Measurements from ENCODE around the gene SLC6A11.

The SLC6A11 gene

GRCh38 chr3:10790713-10791112 lies 25.3 kb upstream of the SLC6A11 start:
- no peak for DNase-seq (ENCODE audit: low spot score)

DNA sequence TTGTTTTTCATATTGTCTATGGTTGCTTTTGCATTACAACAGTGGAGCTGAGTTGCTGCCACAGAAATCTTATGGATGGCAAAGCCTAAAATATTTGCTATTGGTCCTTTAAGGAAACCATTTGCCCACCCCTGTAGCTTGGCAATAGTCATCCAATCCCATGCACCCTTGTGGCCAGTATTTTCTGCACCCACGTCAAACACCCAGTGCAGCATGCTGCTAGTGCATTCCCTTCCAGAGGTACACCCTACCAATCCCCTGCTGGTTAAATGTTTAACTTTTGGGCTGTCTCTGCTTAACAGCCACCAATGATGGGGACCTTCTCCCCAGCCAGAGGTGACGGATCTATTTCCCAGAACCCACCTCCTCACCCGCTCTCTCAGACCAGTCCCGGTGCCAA lies 23.8 kb upstream of the SLC6A11 start:
- no peak for DNase-seq (ENCODE audit: low spot score)

GRCh38 chr3:10798600-10799367 lies 17.2 kb upstream of the SLC6A11 start:
- no peak for DNase-seq (ENCODE audit: low spot score)

DNA sequence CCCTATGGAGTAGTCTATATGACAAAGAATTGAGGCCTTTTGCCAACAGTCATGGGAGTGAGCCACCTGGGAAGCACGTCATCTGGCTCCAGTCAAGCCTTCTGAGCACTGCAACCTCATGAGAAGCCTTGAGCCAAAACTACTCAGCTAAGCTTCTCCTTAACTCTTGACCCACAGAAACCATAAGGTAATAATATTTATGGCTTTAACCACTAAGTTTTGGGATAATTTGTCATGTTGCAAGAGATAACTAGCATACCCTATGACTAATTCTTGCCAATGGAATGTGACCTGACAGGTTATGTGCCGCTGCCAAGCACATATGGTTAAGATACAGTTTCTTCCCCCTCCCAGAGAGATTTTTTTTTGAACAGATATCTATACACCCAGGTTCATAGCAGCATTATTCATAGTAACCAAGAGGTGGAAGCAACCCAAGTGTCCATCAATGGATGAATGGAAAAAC lies 11.8 kb upstream of the SLC6A11 start:
- DNase-seq (ENCODE audit: low spot score), result no peak

DNA sequence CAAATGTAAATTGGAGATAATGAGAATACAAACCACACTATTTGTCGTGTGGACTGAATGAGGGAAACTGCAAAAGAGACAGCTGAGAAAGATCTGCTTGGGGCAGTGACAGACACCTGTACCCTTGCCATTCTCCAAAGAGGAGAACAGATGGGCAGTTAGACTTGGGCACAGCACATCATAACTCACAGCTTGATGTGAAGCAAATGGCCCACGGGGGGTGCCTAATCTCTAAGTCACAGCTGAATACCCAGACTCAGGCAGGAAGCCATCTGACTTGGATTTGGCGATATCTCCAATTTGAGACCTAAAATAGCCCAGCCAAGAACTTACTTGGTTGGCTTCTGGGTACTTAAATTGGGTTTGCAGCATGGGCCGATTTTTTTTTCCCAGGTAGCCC lies 10.0 kb upstream of the SLC6A11 start:
- no peak for DNase-seq (ENCODE audit: low spot score)

- no peak for DNase-seq (ENCODE audit: low spot score)
Measured at GRCh38 chr3:10808130-10808735, 7.8 kb upstream of the SLC6A11 start.

- DNase-seq (ENCODE audit: low spot score), result no peak
Measured at GRCh38 chr3:10808974-10809373, 7.1 kb upstream of the SLC6A11 start.

- DNase-seq (ENCODE audit: low spot score), result no peak
Measured at GRCh38 chr3:10810376-10810775, 5.7 kb upstream of the SLC6A11 start.

GRCh38 chr3:10813425-10813824 lies 2.6 kb upstream of the SLC6A11 start:
- DNase-seq (ENCODE audit: low spot score), result no peak

GRCh38 chr3:10814623-10815022 lies 1.4 kb upstream of the SLC6A11 start:
- DNase-seq (ENCODE audit: low spot score), result no peak

DNA sequence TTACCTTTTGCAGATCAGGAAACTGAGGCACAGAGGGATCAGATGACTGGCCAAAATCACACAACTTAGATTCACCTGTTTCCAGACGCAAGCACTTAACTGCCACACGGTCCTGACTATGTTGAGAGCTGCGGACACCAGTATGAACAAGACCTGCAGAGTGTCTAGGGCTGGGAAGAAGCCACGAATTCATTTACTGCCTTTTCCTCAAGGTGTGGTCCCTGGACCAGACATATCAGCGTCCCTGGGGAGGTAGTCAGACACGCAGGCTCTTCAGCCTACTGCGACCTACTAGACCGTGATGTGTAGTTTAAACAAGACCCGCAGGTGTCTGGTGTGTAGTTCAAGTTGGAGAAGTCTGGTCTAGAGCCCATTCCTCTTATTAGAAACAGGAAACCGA lies 541 bp upstream of the SLC6A11 start:
- no peak for DNase-seq (ENCODE audit: low spot score)

- DNase-seq (ENCODE audit: low spot score), result no peak
Measured at GRCh38 chr3:10816863-10817253, 830 bp downstream of the SLC6A11 start.

DNA sequence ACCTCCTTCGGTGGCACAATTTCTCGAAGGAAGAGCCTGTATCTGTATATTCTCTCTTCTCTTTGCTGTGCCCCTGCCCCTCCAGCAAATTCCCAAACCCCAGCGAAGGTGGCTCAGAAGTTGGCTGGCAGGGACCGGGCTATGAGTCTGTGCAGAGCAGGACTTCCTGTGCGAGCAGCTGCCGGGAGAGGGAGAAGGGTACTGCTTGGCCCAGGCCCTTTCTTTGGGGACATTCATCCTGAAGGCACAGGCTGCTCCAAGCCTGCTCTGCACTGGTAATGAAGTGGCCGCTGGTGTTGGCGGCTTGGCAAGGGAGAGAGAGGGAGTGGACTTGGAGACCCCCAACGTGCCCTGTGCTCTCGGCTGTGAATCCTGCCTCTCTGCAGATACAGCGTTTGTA lies 1.5 kb downstream of the SLC6A11 start:
- DNase-seq (ENCODE audit: low spot score), result no peak

DNA sequence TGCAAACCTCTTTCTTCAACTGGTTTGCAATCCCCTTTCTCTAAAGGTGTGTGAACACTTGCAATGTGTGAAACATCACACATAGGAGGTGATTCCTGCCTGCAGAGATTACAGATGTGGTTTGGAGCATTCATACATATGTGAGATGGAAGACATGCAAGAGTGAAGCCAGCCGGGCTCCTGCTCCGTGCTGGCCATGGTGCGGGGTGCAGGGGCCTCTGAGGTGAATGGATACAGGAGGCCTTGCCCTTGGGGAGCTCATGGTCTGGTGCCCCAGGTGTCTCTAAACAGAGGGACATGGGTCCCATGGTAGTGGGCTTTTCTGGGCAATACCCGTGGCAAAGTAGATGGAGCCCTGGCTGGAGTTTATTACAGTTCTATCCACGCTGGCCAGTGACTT lies 6.0 kb downstream of the SLC6A11 start:
- DNase-seq (ENCODE audit: low spot score), result no peak

- no peak for DNase-seq (ENCODE audit: low spot score)
Measured at GRCh38 chr3:10822708-10823515, 6.9 kb downstream of the SLC6A11 start.

- DNase-seq (ENCODE audit: low spot score), result no peak
Measured at GRCh38 chr3:10823516-10823818, 7.4 kb downstream of the SLC6A11 start.

GRCh38 chr3:10824468-10824867 lies 8.4 kb downstream of the SLC6A11 start:
- DNase-seq (ENCODE audit: low spot score), result no peak

GRCh38 chr3:10833855-10834414 lies 17.9 kb downstream of the SLC6A11 start:
- DNase-seq (ENCODE audit: low spot score), result no peak

GRCh38 chr3:10834951-10835350 lies 18.9 kb downstream of the SLC6A11 start:
- DNase-seq (ENCODE audit: low spot score), result no peak

DNA sequence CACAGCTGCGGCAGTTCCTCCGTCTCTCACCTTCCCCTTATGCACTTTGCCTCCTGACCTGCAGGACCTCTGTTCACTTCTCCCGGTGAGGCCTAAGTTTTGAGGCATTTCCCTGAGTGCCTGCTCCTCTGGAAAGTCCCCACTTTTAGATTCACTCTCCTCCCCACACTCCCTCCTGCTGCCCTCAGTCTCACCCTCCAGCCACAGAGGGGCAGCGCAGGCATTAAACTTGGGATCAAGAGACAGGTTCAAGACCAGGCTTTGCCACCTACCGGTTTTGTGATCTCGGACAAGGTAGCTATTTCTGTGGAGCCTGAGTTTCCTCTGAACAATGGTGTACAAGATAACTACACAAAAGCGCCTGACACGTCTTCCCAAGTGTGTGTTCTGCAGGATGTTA lies 19.4 kb downstream of the SLC6A11 start:
- DNase-seq (ENCODE audit: low spot score), result no peak

DNA sequence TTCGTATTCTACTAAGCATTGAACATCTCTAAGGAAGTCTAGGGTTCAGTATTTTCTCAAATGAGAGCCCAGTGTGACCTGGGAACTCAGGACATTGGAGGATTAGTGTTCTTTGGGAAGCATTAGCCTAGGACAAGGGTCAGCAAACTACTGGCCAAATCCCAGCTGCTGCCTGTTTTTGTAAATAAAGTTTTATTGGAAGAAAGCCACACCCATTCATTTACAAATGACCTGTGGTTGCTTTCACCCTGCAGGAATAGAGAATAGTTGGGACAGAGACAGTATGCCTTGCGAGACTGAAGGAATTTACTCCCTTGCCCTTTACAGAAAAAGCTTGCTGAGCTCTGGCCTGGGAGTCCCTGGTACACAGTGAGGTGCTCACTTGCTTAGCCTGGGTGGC lies 20.6 kb downstream of the SLC6A11 start:
- DNase-seq (ENCODE audit: low spot score), result no peak

- no peak for DNase-seq (ENCODE audit: low spot score)
Measured at GRCh38 chr3:10837849-10838248, 21.8 kb downstream of the SLC6A11 start.

DNA sequence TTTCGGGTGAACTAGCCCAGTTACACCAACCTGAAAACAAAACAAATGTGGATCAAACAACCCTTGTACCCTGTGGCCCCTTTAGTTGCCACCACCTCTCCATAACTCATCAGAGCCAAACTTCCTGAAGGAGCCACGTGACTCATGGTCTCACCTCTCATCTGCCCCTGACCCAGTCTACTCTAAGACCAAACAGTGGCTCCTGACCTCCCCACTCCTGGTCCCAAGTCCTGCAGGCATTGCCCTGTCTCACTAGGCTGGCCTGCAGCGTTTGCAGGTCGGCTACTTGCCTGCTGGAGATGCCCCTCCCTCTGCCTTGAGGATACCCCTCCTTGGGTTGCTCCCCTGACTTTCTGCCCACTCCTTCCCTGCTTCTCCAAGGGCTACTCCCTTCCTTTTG lies 23.1 kb downstream of the SLC6A11 start:
- no peak for DNase-seq (ENCODE audit: low spot score)
